Stimulated activated CD4-positive, alpha-beta T cell treated with anti-CD3 and anti-CD28 coated beads, Interleukin-1b, Interleukin-23, amount 100 ng/mL, for 4 hours (primary cell): ENCODE measurements around the gene ARHGAP21.

Source experiments
- DNase-seq, 2 donors: peaks; one replicate each; pipeline ENCODE4 v3.0.0-alpha.2; 2020; ENCODE audit warnings: low read depth in 2 of 2

The ARHGAP21 gene

GRCh38 chr10:24574161-24574560 lies 149.5 kb downstream of the ARHGAP21 start:
- DNase-seq: no peak

- no peak for DNase-seq
These were observed 151.7 kb downstream of the ARHGAP21 start for GRCh38 chr10:24571870-24572450.

GRCh38 chr10:24570658-24571426 lies 152.8 kb downstream of the ARHGAP21 start:
- DNase-seq: no peak

DNA sequence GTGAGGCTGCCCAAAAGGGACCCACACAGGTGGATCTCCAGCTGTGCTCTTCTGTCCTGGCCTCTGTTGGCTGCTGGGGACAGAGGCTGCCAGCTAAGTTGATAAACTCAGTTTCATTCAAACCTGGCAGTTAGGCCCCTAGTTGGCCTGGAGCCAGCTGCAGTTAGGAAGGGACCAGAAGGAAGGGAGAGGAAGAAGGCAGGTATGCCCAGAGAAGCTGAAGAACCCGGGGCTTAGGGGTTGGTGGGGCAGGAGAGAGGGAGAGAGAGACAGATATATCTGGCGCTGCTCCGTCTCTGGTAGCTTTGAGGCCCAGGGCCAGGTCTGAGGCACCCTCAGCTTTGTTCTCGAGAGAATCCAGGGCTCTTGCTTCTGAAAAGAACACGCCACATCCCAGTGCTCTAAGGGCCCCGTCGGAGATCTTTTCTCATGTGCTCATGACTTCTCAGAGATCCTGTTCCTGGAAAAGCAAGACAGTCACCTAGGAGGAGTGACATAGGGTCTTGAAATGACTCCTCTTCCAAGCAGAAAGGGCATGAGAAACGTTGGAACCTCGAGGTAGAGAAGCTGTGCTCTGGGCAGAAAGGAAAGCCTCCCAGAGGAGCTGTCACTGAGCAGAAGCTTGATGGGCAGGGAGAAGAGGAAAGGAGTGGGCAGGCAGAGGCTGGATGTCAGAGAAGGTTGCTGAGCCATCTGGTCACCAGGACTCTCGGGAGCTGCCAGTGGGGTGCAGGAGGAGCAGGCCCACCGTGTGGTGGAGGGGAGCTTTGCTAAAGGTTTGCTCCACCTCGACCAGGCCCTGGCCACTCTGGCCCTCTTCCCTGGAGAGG lies 153.6 kb downstream of the ARHGAP21 start:
- DNase-seq: no peak

- no peak for DNase-seq
These were observed 154.3 kb downstream of the ARHGAP21 start for GRCh38 chr10:24569330-24569796.

GRCh38 chr10:24568042-24568441 lies 155.6 kb downstream of the ARHGAP21 start:
- no peak for DNase-seq

- no peak for DNase-seq
These were observed 162.2 kb downstream of the ARHGAP21 start for GRCh38 chr10:24561453-24561852.

- no peak for DNase-seq
These were observed 166.6 kb downstream of the ARHGAP21 start for GRCh38 chr10:24556750-24557742.

GRCh38 chr10:24556126-24556749 lies 167.4 kb downstream of the ARHGAP21 start:
- no peak for DNase-seq

GRCh38 chr10:24554036-24554435 lies 169.7 kb downstream of the ARHGAP21 start:
- DNase-seq: no peak

DNA sequence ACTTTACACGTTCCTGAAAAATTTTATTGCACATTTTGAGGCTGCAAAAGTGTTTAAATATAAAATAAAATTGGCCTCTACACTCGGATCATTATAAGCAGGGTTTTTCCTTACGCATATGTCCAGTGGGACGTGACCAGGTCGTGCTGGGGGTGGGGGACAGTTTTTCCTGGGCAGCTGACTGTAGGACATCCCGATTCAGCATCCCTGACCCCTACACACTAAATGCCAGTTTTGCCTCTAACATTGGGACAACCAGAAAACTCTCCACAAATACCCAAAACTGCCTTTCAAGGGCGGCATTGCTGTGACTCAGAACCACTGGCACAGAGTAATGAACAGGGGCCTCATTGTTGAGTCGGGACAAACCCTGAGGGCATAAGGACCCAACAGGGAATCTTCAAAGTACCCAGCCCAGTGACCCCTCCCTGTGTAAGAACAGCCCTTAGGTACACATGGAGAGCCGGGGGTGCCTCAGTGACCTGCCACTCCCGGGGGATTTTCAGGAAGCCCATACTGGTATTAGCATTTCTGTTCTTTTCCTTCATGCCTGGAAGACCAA lies 170.6 kb downstream of the ARHGAP21 start:
- DNase-seq: no peak

- no peak for DNase-seq
These were observed 171.2 kb downstream of the ARHGAP21 start for GRCh38 chr10:24552346-24553016.

- DNase-seq: no peak
These were observed 172.5 kb downstream of the ARHGAP21 start for GRCh38 chr10:24551161-24551560.

DNA sequence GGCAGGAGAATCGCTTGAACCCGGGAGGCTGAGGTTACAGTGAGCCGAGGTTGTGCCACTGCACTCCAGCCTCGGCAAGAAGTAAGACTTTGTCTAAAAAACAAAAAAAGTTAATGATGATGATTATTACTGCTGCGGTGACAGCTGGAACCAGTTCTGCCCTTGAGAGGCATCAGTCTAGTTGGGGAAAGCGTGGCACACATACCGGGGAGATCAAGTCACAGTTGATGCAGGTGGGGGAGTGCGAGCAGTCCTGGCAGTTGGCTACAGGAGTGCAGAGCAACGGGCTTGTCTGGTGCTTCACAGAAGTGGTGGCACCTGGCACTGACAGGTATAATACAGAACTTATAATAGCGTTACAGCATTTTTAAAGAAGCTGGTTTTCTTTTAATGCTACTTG lies 173.0 kb downstream of the ARHGAP21 start:
- DNase-seq: no peak

DNA sequence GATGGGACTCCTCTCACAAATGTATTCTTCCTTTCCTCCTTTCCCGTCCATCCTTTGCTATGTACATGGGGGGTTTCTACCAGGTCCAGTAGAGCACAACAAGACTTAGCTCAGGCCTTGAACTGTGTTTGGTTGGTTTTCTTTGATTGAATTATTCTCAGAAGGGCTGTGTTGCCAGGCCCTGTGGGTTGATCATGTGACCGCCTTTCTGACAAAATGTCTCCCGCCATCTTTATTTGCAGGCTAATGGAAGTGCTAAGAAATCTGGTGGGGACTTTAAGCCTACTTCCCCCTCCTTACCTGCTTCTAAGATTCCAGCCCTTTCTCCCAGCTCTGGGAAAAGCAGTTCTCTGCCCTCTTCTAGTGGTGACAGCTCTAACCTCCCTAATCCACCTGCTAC lies 178.1 kb downstream of the ARHGAP21 start:
- no peak for DNase-seq

DNA sequence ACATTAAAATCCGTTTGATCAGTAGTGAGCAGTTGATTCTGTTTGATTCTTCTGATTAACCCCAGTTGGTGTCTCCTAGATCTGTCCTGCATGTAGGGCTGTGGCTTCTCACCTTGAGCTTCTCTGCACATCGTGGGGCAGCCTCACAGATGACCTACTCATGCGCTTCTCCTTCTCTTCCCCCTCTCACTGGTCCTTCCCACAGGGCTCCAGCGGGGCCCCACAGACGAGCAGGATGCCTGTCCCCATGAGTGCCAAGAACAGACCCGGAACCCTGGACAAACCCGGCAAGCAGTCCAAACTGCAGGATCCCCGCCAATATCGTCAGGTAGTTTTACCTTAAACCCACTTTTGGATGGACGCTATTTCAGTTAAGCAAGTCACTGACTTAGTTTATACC lies 178.9 kb downstream of the ARHGAP21 start:
- no peak for DNase-seq

GRCh38 chr10:24542314-24543270 lies 181.1 kb downstream of the ARHGAP21 start:
- no peak for DNase-seq

- no peak for DNase-seq
These were observed 182.4 kb downstream of the ARHGAP21 start for GRCh38 chr10:24541239-24541753.

- no peak for DNase-seq
These were observed 187.1 kb downstream of the ARHGAP21 start for GRCh38 chr10:24536636-24537035.
